HCT116 (cell line): ENCODE data around the gene DOP1A.

ENCODE experiments used
- POLR2A ChIP-seq: IDR thresholded peaks from 2 replicates; pipeline ENCODE4 v1.7.0; 2011; ENCODE audit warnings: borderline replicate concordance; ENCODE audit not compliant: insufficient read depth, insufficient read length; ENCODE audit errors: extremely low read depth
- YY1 ChIP-seq: IDR thresholded peaks from 2 replicates; pipeline ENCODE4 v1.6.1; 2011; ENCODE audit warnings: low read length, low read depth, moderate library complexity, mild to moderate bottlenecking; ENCODE audit not compliant: insufficient replicate concordance; ENCODE audit errors: extremely low read depth

- TF ChIP-seq POLR2A (no peak), YY1 (no peak)
Observed at GRCh38 chr6:83138758-83139157, 71.3 kb downstream of the DOP1A start.
